HG02870 (cell line): Measurements from ENCODE around the gene MED12L.

ENCODE experiments used
- ATAC-seq: cut with Tn5 transposase; IDR thresholded peaks from one replicate; pipeline ENCODE4 v1.9.1; 2021; ENCODE audit warnings: mild to moderate bottlenecking, moderate library complexity; ENCODE audit not compliant: unreplicated experiment

The MED12L gene

GRCh38 chr3:151479452-151479851, 394.0 kb downstream of the MED12L start:
- ATAC-seq, result no peak

- no peak for ATAC-seq
These were observed 395.0 kb downstream of the MED12L start for GRCh38 chr3:151480492-151480891.

- no peak for ATAC-seq
These were observed 398.0 kb downstream of the MED12L start for GRCh38 chr3:151483488-151483887.

- no peak for ATAC-seq
These were observed 398.6 kb downstream of the MED12L start for GRCh38 chr3:151483961-151484520.
